WTC11 (cell line): ENCODE results near the gene CNPY1. TPM values are rescaled to one million over a fixed set of nuclear protein-coding genes. Genes with fewer than 3 reads are reported as not detected.

ENCODE experiments used
- ATAC-seq: fragments of 200-7000 bp; cut with Tn5 transposase; 2 replicates; pipeline ENCODE4 v1.10.0; 2021; ENCODE audit warnings: mild to moderate bottlenecking, moderate library complexity
- CTCF ChIA-PET: fragments of 300-600 bp; sonication (Branson Sonifier 250); formaldehyde crosslinking; loops from one replicate; lab custom pipeline; 2021; ENCODE audit warnings: antibody characterized with exemption; lab: Charles Lee
- POLR2A ChIA-PET: fragments of 350-600 bp; sonication (Branson Sonifier 250); formaldehyde crosslinking; loops from one replicate; lab custom pipeline; 2021; ENCODE audit warnings: antibody characterized with exemption; lab: Charles Lee
- DNase-seq: peaks from one replicate; pipeline ENCODE4 v3.0.0; 2021; ENCODE audit warnings: low spot score
- H3K27ac Mint-ChIP-seq: 2 replicates; pipeline ENCODE4 v1.8.0; 2021; ENCODE audit warnings: mixed read lengths
- H3K27me3 Mint-ChIP-seq: 2 replicates; pipeline ENCODE4 v1.8.0; 2021; ENCODE audit warnings: low read depth, mild to moderate bottlenecking, moderate library complexity, mixed read lengths
- H3K36me3 Mint-ChIP-seq: 2 replicates; pipeline ENCODE4 v1.8.0; 2021; ENCODE audit warnings: mixed read lengths
- H3K4me1 Mint-ChIP-seq: 2 replicates; pipeline ENCODE4 v1.8.0; 2022; ENCODE audit warnings: mixed read lengths
- H3K4me3 Mint-ChIP-seq: 2 replicates; pipeline ENCODE4 v1.8.0; 2021; ENCODE audit warnings: mild to moderate bottlenecking, moderate library complexity, mixed read lengths
- H3K9me3 Mint-ChIP-seq: 2 replicates; pipeline ENCODE4 v1.8.0; 2021; ENCODE audit warnings: mixed read lengths
- CREB1 ChIP-seq: sonication (generic); formaldehyde crosslinking; IDR thresholded peaks from 2 replicates; pipeline ENCODE4 v1.8.0; 2023; ENCODE audit warnings: mild to moderate bottlenecking, missing genetic modification reagents
- CREM ChIP-seq: sonication (generic); formaldehyde crosslinking; IDR thresholded peaks from 2 replicates; pipeline ENCODE4 v1.8.1; 2022; ENCODE audit warnings: mild to moderate bottlenecking, missing genetic modification reagents, moderate library complexity
- CTCF ChIP-seq: fragments of 200-600 bp; IDR thresholded peaks from 2 replicates; pipeline ENCODE4 v1.8.0; 2022; ENCODE audit warnings: antibody characterized with exemption
- GABPB1 ChIP-seq: sonication (generic); formaldehyde crosslinking; IDR thresholded peaks from 2 replicates; pipeline ENCODE4 v1.8.1; 2023; ENCODE audit warnings: mild to moderate bottlenecking, missing genetic modification reagents
- GRHL2 ChIP-seq: fragments of 250-450 bp; sonication (Bioruptor Pico); IDR thresholded peaks from 2 replicates; pipeline ENCODE4 v1.8.0; 2022; ENCODE audit warnings: mild to moderate bottlenecking, moderate library complexity; ENCODE audit not compliant: insufficient replicate concordance, severe bottlenecking
- HMGA2 ChIP-seq: fragments of 250-450 bp; sonication (Bioruptor Pico); IDR thresholded peaks from 2 replicates; pipeline ENCODE4 v1.4.0; 2021; ENCODE audit warnings: mild to moderate bottlenecking, moderate library complexity
- JAZF1 ChIP-seq: fragments of 250-450 bp; sonication (Bioruptor Pico); IDR thresholded peaks from 2 replicates; pipeline ENCODE4 v1.9.0; 2021; ENCODE audit warnings: moderate library complexity, mild to moderate bottlenecking, inconsistent platforms
- JUN ChIP-seq: sonication (generic); formaldehyde crosslinking; IDR thresholded peaks from 2 replicates; pipeline ENCODE4 v1.8.0; 2023; ENCODE audit warnings: mild to moderate bottlenecking, missing genetic modification reagents
- MYBL2 ChIP-seq: sonication (generic); formaldehyde crosslinking; IDR thresholded peaks from 2 replicates; pipeline ENCODE4 v1.8.1; 2023; ENCODE audit warnings: mild to moderate bottlenecking, moderate library complexity, missing genetic modification reagents
- PRDM15 ChIP-seq: sonication (generic); formaldehyde crosslinking; IDR thresholded peaks from 2 replicates; pipeline ENCODE4 v1.8.0; 2022; ENCODE audit warnings: missing genetic modification reagents
- RELA ChIP-seq: sonication (generic); formaldehyde crosslinking; IDR thresholded peaks from 2 replicates; pipeline ENCODE4 v1.8.1; 2022; ENCODE audit warnings: missing genetic modification reagents, mild to moderate bottlenecking, borderline replicate concordance
- USF1 ChIP-seq: sonication (generic); formaldehyde crosslinking; IDR thresholded peaks from 2 replicates; pipeline ENCODE4 v1.8.0; 2022; ENCODE audit warnings: mild to moderate bottlenecking, missing genetic modification reagents
- USF2 ChIP-seq: sonication (generic); formaldehyde crosslinking; IDR thresholded peaks from 2 replicates; pipeline ENCODE4 v1.8.1; 2023; ENCODE audit warnings: mild to moderate bottlenecking, missing genetic modification reagents, moderate library complexity
- total RNA-seq: library from RNA; stranded (reverse); gene quantifications from 3 replicates; pipeline ENCODE4 v1.2.3, GENCODE V29; 2021

Gene CNPY1
- total RNA-seq, 1 experiment from 2014 or later = 0.09 TPM

- POLR2A ChIA-PET = no interaction called here
- TF ChIP-seq MYBL2 (CRISPR knock-in tag) (no peak), CTCF (0 out of 2 replicates have a peak, but pooled peaks have one; percentile 14)
- H3K9me3 Mint-ChIP-seq = no peaks in the 10 kb centered on the region
- H3K27ac Mint-ChIP-seq = no peak overlapping the region
- CTCF ChIA-PET = interaction anchor here (1.3 kb wide), 1 partner anchor 54 kb away, joined by 6 read pairs; no protein-coding TSS in a partner anchor
- peaks cover 9% of the 10 kb centered on the region; the same call in 1 of the 2 replicates for H3K4me1 Mint-ChIP-seq
- peaks cover 5% of the 10 kb centered on the region; the same call in 1 of the 2 replicates for H3K27me3 Mint-ChIP-seq
- DNase-seq = no peak
- no peak for ATAC-seq
- no peak overlapping the region for H3K4me3 Mint-ChIP-seq
- no peaks in the 10 kb centered on the region for H3K36me3 Mint-ChIP-seq
Measured at GRCh38 chr7:155545348-155545747, 1.0 kb downstream of the CNPY1 start.

GRCh38 chr7:155544485-155544884 lies 1.9 kb downstream of the CNPY1 start:
- ChIA-PET POLR2A (no interaction called here), CTCF (interaction anchor here (0.7 to 2.1 kb wide), 2 partner anchors 10 to 54 kb away, joined by 4 to 11 read pairs; no protein-coding TSS in a partner anchor)
- TF ChIP-seq RELA (no peak), JUN (CRISPR knock-in tag) (no peak), GRHL2 (CRISPR knock-in tag) (no peak), JAZF1 (CRISPR knock-in tag) (no peak), CREM (no peak), USF2 (CRISPR knock-in tag) (no peak), CTCF (no peak), GABPB1 (CRISPR knock-in tag) (no peak), PRDM15 (no peak), CREB1 (CRISPR knock-in tag) (no peak), USF1 (CRISPR knock-in tag) (no peak), HMGA2 (CRISPR knock-in tag) (no peak)

More at GRCh38 chr7:155544485-155544884, 1.9 kb downstream of the CNPY1 start:
- Mint-ChIP-seq H3K36me3 (no peaks in the 10 kb centered on the region), H3K4me1 (peaks cover 9% of the 10 kb centered on the region; the same call in 1 of the 2 replicates), H3K9me3 (no peaks in the 10 kb centered on the region), H3K27ac (no peak overlapping the region), H3K27me3 (peaks cover 9% of the 10 kb centered on the region; the same call in 1 of the 2 replicates), H3K4me3 (no peak overlapping the region)
- no peak for DNase-seq
- ATAC-seq = no peak
